ENCODE results near the gene A3GALT2.

A3GALT2 gene

GRCh38 chr1:33305816-33306652, 14.9 kb downstream of the A3GALT2 start:
- no peak overlapping the region for H3K4me2 ChIP-seq
- no peaks in the 10 kb centered on the region for H4K20me1 ChIP-seq (ENCODE audit: insufficient read depth)
- no peak overlapping the region for H3K27ac ChIP-seq
- TF ChIP-seq CTCF (conservative IDR thresholded peaks at IDR 0.05; ENCODE audit: low read depth, low read length) = no peak
- no peaks in the 10 kb centered on the region for H3K36me3 ChIP-seq (ENCODE audit: insufficient read depth)
- no peaks in the 10 kb centered on the region for H3K79me2 ChIP-seq (ENCODE audit: insufficient read depth, low read depth)
- no peaks in the 10 kb centered on the region for H3K4me1 ChIP-seq (ENCODE audit: low read depth, poor library complexity, severe bottlenecking)
- H2AFZ ChIP-seq (ENCODE audit: low read depth) = no peak overlapping the region
- H3K4me3 ChIP-seq (IDR thresholded peaks at IDR 0.05; ENCODE audit: insufficient read depth, low read depth, low read length) = no peak overlapping the region
- no peak overlapping the region for H3K9ac ChIP-seq
- H3K27me3 ChIP-seq (ENCODE audit: insufficient read depth, low read depth) = no peaks in the 10 kb centered on the region

GRCh38 chr1:33305016-33305415, 15.9 kb downstream of the A3GALT2 start:
- Histone ChIP-seq H3K36me3 (ENCODE audit: insufficient read depth) (no peaks in the 10 kb centered on the region), H3K27me3 (ENCODE audit: insufficient read depth, low read depth) (no peaks in the 10 kb centered on the region), H4K20me1 (ENCODE audit: insufficient read depth) (no peaks in the 10 kb centered on the region), H3K79me2 (ENCODE audit: insufficient read depth, low read depth) (no peaks in the 10 kb centered on the region), H3K27ac (no peak overlapping the region), H3K4me1 (ENCODE audit: low read depth, poor library complexity, severe bottlenecking) (no peaks in the 10 kb centered on the region), H3K4me3 (IDR thresholded peaks at IDR 0.05; ENCODE audit: insufficient read depth, low read depth, low read length) (no peak overlapping the region), H2AFZ (ENCODE audit: low read depth) (no peak overlapping the region), H3K9ac (no peak overlapping the region), H3K4me2 (no peak overlapping the region)
- no peak for TF ChIP-seq CTCF (conservative IDR thresholded peaks at IDR 0.05; ENCODE audit: low read depth, low read length)

- H3K27me3 ChIP-seq (ENCODE audit: insufficient read depth, low read depth) = no peaks in the 10 kb centered on the region
- H2AFZ ChIP-seq (ENCODE audit: low read depth) = peak overlapping the region; percentile 12; the same call in 1 of the 2 replicates
- no peaks in the 10 kb centered on the region for H3K79me2 ChIP-seq (ENCODE audit: insufficient read depth, low read depth)
- H3K4me2 ChIP-seq = no peak overlapping the region
- no peaks in the 10 kb centered on the region for H3K36me3 ChIP-seq (ENCODE audit: insufficient read depth)
- no peak for TF ChIP-seq CTCF (conservative IDR thresholded peaks at IDR 0.05; ENCODE audit: low read depth, low read length)
- no peak overlapping the region for H3K9ac ChIP-seq
- H3K27ac ChIP-seq = no peak overlapping the region
- H4K20me1 ChIP-seq (ENCODE audit: insufficient read depth) = no peaks in the 10 kb centered on the region
- H3K4me1 ChIP-seq (ENCODE audit: low read depth, poor library complexity, severe bottlenecking) = no peaks in the 10 kb centered on the region
- no peak overlapping the region for H3K4me3 ChIP-seq (IDR thresholded peaks at IDR 0.05; ENCODE audit: insufficient read depth, low read depth, low read length)
Measured at GRCh38 chr1:33302325-33302724, 18.6 kb downstream of the A3GALT2 start.

GRCh38 chr1:33301273-33301984, 19.5 kb downstream of the A3GALT2 start:
- Histone ChIP-seq H3K36me3 (ENCODE audit: insufficient read depth) (no peaks in the 10 kb centered on the region), H3K9ac (no peak overlapping the region), H3K4me3 (IDR thresholded peaks at IDR 0.05; ENCODE audit: insufficient read depth, low read depth, low read length) (no peak overlapping the region), H3K4me2 (no peak overlapping the region), H2AFZ (ENCODE audit: low read depth) (no peak overlapping the region), H3K4me1 (ENCODE audit: low read depth, poor library complexity, severe bottlenecking) (no peaks in the 10 kb centered on the region), H3K27me3 (ENCODE audit: insufficient read depth, low read depth) (no peaks in the 10 kb centered on the region), H4K20me1 (ENCODE audit: insufficient read depth) (no peaks in the 10 kb centered on the region), H3K27ac (no peak overlapping the region), H3K79me2 (ENCODE audit: insufficient read depth, low read depth) (no peaks in the 10 kb centered on the region)
- TF ChIP-seq CTCF (conservative IDR thresholded peaks at IDR 0.05; ENCODE audit: low read depth, low read length) = no peak

All from KMS-11 (cell line).